Hematopoietic multipotent progenitor cell (in vitro differentiated cells): ENCODE results near the gene RPP25. TPM values are rescaled to one million over a fixed set of nuclear protein-coding genes. Genes with fewer than 3 reads are reported as not detected.
"Not testable (repeated sequence)": the region's sequence is repeated elsewhere in the genome, so short reads cannot be mapped to it uniquely, and the experiment has no call there.

ENCODE experiments used
- DNase-seq, 3 donors: peaks; one replicate each; pipeline ENCODE4 v3.0.0-alpha.2; 2011 to 2015; ENCODE audit warnings: low read depth in 2 of 3, low spot score in 2 of 3
- small RNA-seq: library from RNA; depleted of rRNA; stranded (forward); fragments of <200 nt; gene quantifications from one replicate; pipeline ENCODE3, GENCODE V24; 2012
- total RNA-seq: library from RNA; depleted of rRNA; stranded (reverse); fragments of >200 nt; gene quantifications from one replicate; pipeline ENCODE4 v1.2.3, GENCODE V29; 2012

The RPP25 gene
- total RNA-seq, 1 donor = 3.2 TPM

DNA sequence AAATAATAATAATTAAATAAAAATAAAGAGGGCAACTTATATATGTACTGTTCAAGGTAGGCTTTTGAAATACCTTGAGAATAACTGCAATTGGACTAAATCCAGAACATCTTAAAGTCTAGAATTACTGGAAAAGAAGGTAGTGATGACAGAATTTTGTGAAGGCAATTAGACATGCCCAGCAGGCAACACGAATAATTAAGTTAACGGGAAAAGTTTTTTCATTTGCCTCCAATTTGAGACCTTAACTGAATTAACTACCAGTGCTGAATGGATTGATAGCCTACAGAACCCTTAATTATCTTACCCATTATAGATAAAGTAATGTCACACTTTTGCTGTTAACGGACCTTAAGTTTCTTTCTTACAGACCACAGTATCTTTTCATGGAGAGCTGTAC is 32.0 kb downstream of the RPP25 start:
- no peak for DNase-seq

- DNase-seq = peak in 1 of 3 donors; percentile 62
Measured at GRCh38 chr15:74920456-74920855, 36.1 kb downstream of the RPP25 start.

- no peak for DNase-seq
Measured at GRCh38 chr15:74917676-74918075, 38.9 kb downstream of the RPP25 start.

GRCh38 chr15:74913799-74914198 is 42.8 kb downstream of the RPP25 start:
- not testable (repeated sequence) for DNase-seq

DNA sequence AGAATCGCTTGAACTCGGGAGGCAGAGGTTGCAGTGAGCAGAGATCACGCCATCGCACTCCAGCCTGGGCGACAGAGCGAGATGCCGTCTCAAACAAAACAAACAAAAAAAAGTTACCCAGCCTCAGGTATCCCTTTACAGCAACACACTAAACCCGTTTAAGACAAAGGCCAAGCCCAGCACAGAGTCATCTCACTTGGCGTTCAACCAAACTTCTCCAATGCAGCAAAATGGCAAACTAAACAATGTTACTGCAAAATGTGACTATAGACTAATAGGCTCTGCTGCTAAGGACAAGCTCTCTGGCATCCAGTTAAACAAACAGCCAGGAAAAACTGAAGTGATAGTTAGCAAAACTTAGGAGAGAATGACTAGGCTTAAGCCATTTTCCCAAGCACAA is 43.5 kb downstream of the RPP25 start:
- DNase-seq = no peak

DNA sequence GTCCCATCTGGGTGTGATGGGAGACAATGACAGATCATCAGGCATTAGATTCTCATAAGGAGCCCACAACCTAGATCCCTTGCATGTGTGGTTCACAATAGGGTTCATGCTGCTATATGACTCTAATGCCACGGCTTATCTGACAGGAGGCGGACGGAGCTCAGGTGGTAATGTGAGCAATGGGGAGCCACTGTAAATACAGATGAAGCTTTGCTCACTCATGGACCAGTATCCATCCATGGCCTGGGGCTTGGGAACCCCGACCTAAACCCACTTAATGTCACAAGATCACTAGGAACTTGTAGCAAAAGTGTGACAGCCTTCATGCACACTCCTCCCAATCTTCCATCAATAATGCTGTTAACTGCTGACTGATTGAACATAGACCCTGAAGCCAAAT is 47.9 kb downstream of the RPP25 start:
- DNase-seq = no peak

DNA sequence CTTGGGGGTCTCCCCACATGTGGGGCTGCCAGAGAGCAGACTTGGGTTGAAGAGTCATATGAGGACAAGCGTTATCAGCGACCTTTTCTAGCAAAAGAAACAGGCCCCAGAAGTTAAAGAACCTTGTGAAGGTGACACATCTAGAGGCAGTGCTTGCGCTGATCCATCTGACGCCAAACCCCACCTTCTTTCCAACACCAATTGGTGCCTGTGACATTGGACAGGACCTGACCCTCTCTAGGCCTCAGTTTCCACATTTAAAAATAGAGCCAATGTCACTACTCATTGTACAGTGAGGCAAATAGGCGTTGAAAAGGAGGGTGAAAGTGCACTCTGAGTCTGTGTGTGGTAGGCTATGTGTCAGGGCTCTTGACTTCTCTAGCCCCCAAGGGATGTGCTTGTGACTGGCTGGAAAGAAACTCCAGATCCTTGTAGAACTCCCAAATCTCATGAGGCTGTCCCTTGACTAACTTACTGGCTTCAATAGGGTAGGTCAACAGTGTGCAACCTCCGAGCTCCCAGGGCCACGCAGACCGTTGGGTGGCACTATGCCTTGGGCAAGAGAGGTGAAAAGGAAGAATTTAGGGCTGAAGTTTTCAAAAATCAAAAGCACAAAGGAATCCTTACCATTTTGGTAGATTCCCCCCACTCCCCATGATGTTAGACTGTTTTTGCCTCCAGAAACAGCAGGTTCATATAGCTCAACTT is 49.3 kb downstream of the RPP25 start:
- no peak for DNase-seq

DNA sequence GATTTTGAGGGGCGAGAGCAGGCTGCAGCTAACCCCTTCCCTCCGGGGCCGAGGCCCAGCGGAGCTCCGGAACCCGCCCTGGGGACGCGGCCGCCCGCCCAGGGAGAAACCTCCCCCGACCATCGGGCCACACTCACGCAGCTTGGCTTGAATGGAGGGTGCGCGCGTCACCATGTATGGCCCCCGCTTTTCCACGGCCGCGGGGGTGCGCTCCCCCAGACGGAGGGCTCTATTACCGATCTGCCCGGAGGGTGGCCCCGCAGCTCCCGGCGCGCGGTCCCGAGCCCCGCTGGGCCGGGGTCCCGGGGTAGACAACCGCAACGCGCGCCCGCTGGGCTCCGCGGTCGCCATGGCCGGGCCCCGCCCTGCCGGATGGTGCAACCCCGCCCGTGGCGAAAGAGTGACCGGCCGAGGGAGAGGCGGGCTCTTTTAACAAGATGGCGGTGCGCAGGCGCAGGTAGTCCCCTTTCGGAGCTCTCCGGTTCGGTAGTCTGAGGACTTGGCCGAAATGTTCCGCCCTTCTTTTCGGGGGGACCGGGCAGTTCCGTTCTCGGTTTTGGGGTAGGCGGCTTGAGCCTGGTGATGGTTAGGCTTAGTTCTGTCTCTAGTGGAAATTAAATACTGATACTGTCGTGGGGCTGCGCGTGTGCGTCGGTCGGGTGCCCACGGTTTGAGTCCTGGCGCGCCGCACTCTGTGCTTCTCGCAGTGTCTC is 50.0 kb downstream of the RPP25 start, which contains the start of gene FAM219B:
Gene FAM219B, minus strand, starts transcription at position 402 of the 713 bp plus-strand sequence. Its CDS starts 51 bp downstream, at position 351.
- DNase-seq = peak; percentile 32 to 83 (median 76)

- peak in 1 of 3 donors; percentile 21 for DNase-seq
Measured at GRCh38 chr15:74906067-74906449, 50.5 kb downstream of the RPP25 start.

Small RNA genes lying within 50 kb of the gene (small RNA-seq; reads per million reads assigned to genes)
- gene RF00019 = not detected

Other genes starting within 250 kb of the RPP25 start
- 0.27 TPM for gene CYP1A1, start 231.2 kb downstream of the RPP25 start, total RNA-seq
- gene CYP1A2, start 207.9 kb downstream of the RPP25 start, total RNA-seq = not detected
- gene CSK, start 174.7 kb downstream of the RPP25 start, total RNA-seq = 118 TPM
- gene LMAN1L, start 143.9 kb downstream of the RPP25 start, total RNA-seq = 0.27 TPM
- gene CPLX3, start 130.1 kb downstream of the RPP25 start, total RNA-seq = not detected
- gene ULK3, start 113.6 kb downstream of the RPP25 start, total RNA-seq = 69.7 TPM
- gene SCAMP2, start 83.4 kb downstream of the RPP25 start, total RNA-seq = 67.6 TPM
- gene MPI, start 66.7 kb downstream of the RPP25 start, total RNA-seq = 77.3 TPM
- 58.4 TPM for gene FAM219B, start 49.9 kb downstream of the RPP25 start, total RNA-seq
- 47.9 TPM for gene COX5A, start 18.7 kb downstream of the RPP25 start, total RNA-seq
- gene SCAMP5, start 38.8 kb upstream of the RPP25 start, total RNA-seq = 4.8 TPM
- 36.9 TPM for gene PPCDC, start 66.8 kb upstream of the RPP25 start, total RNA-seq
- 77.8 TPM for gene C15orf39, start 245.1 kb upstream of the RPP25 start, total RNA-seq